Skeletal muscle cell (primary cell): ENCODE results near the gene ZSWIM6.

ENCODE experiments used
- DNase-seq: peaks from one replicate; pipeline ENCODE4 v3.0.0-alpha.2; 2010; ENCODE audit warnings: low read depth
- H3K4me3 ChIP-seq: 2 replicates; pipeline ENCODE4 v1.5.1; 2011; ENCODE audit warnings: low read depth, mild to moderate bottlenecking, control low read depth, low read length, moderate library complexity

The ZSWIM6 gene

GRCh38 chr5:61331407-61332357 lies at the start of gene ZSWIM6:
Gene ZSWIM6 (plus strand): TSS chr5:61332258. CDS start chr5:61332273, 15 bp downstream.
- DNase-seq: peak; percentile 99
- H3K4me3 ChIP-seq: peak within 1 kb of the TSS; percentile 89

GRCh38 chr5:61283471-61283870 lies 48.6 kb upstream of the ZSWIM6 start:
- no peak for DNase-seq
- no peak overlapping the region for H3K4me3 ChIP-seq

DNA sequence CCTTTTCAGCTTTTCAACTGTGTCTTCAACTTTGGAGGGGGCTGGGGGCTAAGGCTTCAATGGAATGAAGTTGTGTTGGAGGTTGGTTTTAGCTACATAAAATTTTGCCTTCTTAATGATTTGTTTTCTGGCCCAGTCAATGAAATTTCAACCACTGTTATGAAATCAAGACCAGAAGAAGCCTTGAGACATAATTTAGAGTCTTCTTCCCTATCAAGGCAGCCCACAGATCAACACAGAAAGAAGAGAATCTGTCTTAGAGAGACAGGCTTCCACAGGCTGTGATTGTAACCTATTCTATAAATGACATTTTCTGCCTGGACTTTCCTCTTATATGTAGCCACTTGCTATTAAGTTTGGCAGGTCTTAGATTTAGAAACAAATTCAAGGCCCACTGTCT lies 46.5 kb upstream of the ZSWIM6 start:
- H3K4me3 ChIP-seq: no peak overlapping the region
- no peak for DNase-seq

- H3K4me3 ChIP-seq: no peak overlapping the region
- DNase-seq: no peak
These were observed 45.5 kb upstream of the ZSWIM6 start for GRCh38 chr5:61286446-61287132.

DNA sequence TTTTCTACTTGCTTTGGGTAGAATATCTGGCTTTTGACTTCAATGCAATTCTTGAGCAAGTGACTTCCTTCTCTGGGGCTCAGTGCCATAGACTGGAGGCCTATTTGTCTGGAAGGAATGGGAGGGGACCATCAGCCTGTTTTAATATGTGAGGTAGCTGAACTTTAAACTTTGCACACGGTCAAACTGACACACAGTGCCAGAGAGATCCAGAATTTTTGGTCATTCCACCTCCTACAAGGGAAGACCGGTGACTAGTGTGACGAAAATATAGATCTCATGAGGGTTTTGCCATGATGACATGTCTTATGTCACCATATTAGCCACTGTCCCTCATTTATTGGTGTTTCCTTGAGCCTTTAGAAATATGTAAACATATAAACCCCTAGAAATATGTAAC lies 44.6 kb upstream of the ZSWIM6 start:
- H3K4me3 ChIP-seq: no peak overlapping the region
- DNase-seq: no peak

DNA sequence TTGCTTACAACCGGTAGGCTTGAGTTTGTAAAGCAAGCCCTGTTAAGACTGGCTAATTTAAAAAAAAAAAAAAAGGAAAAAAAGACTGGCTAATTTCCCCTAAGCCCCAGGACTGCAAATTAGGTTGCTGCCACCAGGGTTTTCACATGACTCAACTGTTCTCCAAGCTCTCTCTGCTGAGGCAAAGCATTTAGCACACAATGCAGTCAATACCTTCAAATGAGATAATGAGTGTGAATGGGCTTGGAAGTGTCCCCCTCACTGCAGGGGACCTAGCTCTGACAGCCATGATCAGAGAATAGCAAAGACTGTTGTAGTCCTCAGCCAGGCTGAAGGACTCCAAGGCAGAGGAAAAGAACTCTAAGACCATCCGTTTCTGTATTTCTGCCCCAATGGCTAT lies 42.8 kb upstream of the ZSWIM6 start:
- no peak for DNase-seq
- no peak overlapping the region for H3K4me3 ChIP-seq

DNA sequence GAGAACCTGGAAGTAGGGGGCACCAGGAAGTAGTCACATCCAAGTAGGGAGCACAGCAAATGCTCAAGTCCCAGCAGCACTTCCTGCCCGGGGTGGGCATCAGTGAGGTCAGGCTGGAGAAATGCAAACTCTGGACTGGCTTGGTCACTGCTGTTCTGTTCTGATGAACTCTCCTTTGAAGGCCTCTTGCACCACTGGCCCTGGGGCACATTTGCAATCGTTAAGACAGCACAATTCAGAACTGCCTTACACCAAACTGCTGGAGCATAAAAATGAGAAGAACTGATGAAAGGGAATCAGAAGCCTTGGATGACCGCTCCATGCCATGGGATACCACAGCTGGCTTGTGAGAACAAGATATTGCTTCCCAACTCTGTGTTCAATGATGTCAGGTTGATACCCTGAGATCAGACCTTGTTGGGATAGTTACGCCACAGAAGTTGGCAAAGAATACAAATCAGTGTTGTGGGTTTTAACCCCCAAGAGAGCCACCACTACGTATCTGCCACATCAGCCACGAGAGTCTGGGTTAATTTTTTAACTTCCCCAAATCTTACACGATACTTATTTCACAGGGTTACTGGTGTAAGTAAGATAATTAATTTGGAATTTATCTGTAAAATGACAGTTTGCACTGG lies 42.3 kb upstream of the ZSWIM6 start:
- DNase-seq: no peak
- no peak overlapping the region for H3K4me3 ChIP-seq

GRCh38 chr5:61290791-61291210 lies 41.3 kb upstream of the ZSWIM6 start:
- DNase-seq: no peak
- no peak overlapping the region for H3K4me3 ChIP-seq

DNA sequence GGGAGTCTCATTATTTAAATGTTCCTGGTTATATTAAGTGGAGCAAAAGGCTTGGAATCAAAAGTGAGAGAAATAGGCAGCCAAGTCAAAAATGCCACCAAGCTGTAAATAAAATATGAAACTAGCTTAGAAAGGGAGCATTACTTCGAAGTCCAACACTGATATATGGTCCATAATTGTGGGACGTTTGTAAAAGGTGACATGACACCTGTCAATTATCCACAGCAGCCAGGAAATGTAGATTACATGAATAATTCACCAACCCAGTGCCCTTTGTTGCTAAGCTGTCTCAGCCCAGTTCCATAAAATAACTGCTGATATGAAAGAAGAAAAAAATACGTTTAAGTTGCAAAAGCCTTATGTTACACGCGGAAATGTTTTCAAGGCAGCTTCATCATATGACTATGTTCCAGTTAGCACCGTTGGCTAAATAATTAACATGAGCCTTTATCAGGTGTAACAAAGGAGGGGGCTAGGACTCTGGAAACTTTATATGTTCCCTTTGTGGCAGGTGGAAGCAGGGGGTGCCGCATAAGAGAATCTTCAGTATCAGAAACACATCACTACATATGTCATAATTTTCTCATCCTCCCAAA lies 39.9 kb upstream of the ZSWIM6 start:
- DNase-seq: no peak
- H3K4me3 ChIP-seq: no peak overlapping the region

GRCh38 chr5:61293071-61293470 lies 39.0 kb upstream of the ZSWIM6 start:
- H3K4me3 ChIP-seq: no peak overlapping the region
- DNase-seq: no peak

- DNase-seq: no peak
- no peak overlapping the region for H3K4me3 ChIP-seq
These were observed 38.2 kb upstream of the ZSWIM6 start for GRCh38 chr5:61293873-61294272.

- DNase-seq: no peak
These were observed 36.7 kb upstream of the ZSWIM6 start for GRCh38 chr5:61295365-61295764.

GRCh38 chr5:61298066-61298465 lies 34.0 kb upstream of the ZSWIM6 start:
- DNase-seq: no peak
- no peak overlapping the region for H3K4me3 ChIP-seq

More at GRCh38 chr5:61295365-61295764, 36.7 kb upstream of the ZSWIM6 start:
- H3K4me3 ChIP-seq: no peak overlapping the region

GRCh38 chr5:61298580-61298979 lies 33.5 kb upstream of the ZSWIM6 start:
- no peak overlapping the region for H3K4me3 ChIP-seq
- DNase-seq: no peak

DNA sequence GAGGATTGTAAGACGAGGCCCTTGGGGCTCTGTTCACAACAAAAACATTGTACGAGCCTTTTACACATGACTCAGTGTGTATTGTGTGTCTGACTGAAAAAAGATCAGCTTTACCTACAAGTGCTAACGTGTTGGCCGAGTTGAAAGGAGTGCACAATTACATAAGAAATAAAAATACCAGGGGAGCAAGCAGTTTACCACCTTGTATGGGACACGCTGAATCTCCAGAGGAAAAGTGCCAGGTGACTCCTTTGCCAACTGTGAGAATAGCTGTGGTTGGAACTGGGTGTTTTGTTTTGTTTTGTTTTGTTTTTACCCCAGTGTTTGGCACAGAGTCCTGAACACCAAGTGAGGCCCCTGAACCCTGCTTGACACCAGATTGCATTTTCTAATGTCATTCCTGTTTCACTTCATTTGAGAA lies 32.8 kb upstream of the ZSWIM6 start:
- DNase-seq: no peak
- H3K4me3 ChIP-seq: no peak overlapping the region

- peak; percentile 98 for DNase-seq
- no peak overlapping the region for H3K4me3 ChIP-seq
These were observed 30.5 kb upstream of the ZSWIM6 start for GRCh38 chr5:61301341-61302199.

- H3K4me3 ChIP-seq: no peak overlapping the region
- DNase-seq: no peak
These were observed 29.9 kb upstream of the ZSWIM6 start for GRCh38 chr5:61302200-61302563.

DNA sequence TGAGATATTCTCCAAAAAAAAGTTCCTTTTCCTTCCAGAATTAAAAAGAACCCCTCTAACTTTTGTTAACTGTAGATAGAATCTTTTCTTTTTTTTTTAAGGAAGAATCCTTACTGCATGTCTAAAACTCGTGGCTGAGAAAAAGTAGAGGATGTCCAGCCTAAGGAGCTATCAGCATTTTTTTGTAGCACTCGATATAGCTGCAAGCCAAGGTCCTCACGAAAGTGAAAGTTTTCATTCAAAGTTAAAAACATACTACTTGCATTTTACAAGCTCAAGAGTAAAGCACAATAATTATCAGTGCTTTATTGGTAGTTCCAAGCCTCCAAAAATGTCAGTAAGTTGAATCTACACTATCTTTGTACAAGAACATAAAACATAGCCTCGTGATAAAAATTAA lies 28.7 kb upstream of the ZSWIM6 start:
- no peak overlapping the region for H3K4me3 ChIP-seq
- DNase-seq: no peak
